Endothelial cell of hepatic sinusoid (primary cell): ENCODE results near the gene ALAS1.

Experiments
- in situ Hi-C: cut with HindIII; loops from 2 replicates; pipeline ENCODE4 v1.10.0; 2017; ENCODE audit warnings: low sequenced_read_pairs

The ALAS1 gene

GRCh38 chr3:52218454-52218853 is 20.5 kb downstream of the ALAS1 start:
- in situ Hi-C loops = no loop called here

GRCh38 chr3:52218937-52219650 is 21.1 kb downstream of the ALAS1 start:
- in situ Hi-C loops = no loop called here

- in situ Hi-C loops = loop anchor here (5.0 kb wide), 1 partner anchor 38 kb away; no protein-coding TSS in a partner anchor
Measured at GRCh38 chr3:52220380-52221026, 22.5 kb downstream of the ALAS1 start.

- in situ Hi-C loops = loop anchor here (5.0 kb wide), 1 partner anchor 39 kb away; no protein-coding TSS in a partner anchor
Measured at GRCh38 chr3:52221141-52221562, 23.2 kb downstream of the ALAS1 start.

- in situ Hi-C loops = loop anchor here (5.0 kb wide), 1 partner anchor 39 kb away; no protein-coding TSS in a partner anchor
Measured at GRCh38 chr3:52221563-52222318, 23.8 kb downstream of the ALAS1 start.

GRCh38 chr3:52222319-52223221 is 24.6 kb downstream of the ALAS1 start:
- in situ Hi-C loops = loop anchor here (5.0 kb wide), 1 partner anchor 40 kb away; no protein-coding TSS in a partner anchor

GRCh38 chr3:52223449-52224408 is 25.8 kb downstream of the ALAS1 start:
- in situ Hi-C loops = loop anchor here (5.0 kb wide), 1 partner anchor 41 kb away; no protein-coding TSS in a partner anchor

- in situ Hi-C loops = no loop called here
Measured at GRCh38 chr3:52225452-52226228, 27.7 kb downstream of the ALAS1 start, which contains the start of gene TLR9. Gene TLR9, minus strand, starts transcription at chr3:52225645. Its CDS starts 116 bp downstream, at chr3:52225529.

- in situ Hi-C loops = no loop called here
Measured at GRCh38 chr3:52226229-52226817, 28.4 kb downstream of the ALAS1 start.

- in situ Hi-C loops = no loop called here
Measured at GRCh38 chr3:52227117-52227516, 29.2 kb downstream of the ALAS1 start.

GRCh38 chr3:52227766-52228165 is 29.8 kb downstream of the ALAS1 start:
- in situ Hi-C loops = no loop called here

- in situ Hi-C loops = no loop called here
Measured at GRCh38 chr3:52228266-52228665, 30.3 kb downstream of the ALAS1 start.

GRCh38 chr3:52228751-52229291 is 30.9 kb downstream of the ALAS1 start:
- in situ Hi-C loops = no loop called here

GRCh38 chr3:52229656-52230055 is 31.7 kb downstream of the ALAS1 start:
- in situ Hi-C loops = no loop called here

GRCh38 chr3:52230461-52230860 is 32.5 kb downstream of the ALAS1 start:
- in situ Hi-C loops = no loop called here

- in situ Hi-C loops = no loop called here
Measured at GRCh38 chr3:52230889-52231499, 33.0 kb downstream of the ALAS1 start.
